Measurements from ENCODE around the gene PFN1.

PFN1 gene

DNA sequence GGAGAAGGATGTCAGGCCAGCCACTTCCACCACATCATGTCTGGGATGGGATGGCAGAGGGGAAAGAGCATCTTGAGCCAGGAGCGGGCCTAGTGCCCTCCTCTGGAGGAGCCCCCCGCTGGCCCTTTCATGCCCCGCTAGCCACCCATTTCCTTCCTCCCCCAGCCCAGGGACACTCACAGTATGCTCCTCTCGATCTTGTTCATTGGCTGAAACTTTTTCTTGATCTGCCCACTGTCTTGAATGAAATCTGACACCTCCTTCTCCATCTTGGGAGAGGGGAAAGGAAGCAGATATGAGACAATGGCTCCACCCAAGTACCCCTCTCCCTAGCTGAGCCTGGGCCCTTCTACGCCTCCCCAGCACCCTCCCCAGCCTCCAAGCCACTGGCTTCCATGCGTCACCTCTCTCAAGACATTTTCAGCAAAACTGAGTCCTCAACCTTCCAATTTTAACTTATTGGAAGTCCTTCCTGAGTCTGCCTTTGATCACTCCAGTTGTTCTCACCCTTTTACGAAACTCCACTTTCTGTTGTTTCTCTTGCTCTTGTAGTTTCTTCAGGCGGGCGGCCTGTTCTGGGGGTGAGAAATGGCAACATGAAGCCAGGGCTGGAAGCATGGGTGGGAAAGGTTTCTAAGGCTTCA lies 12.1 kb upstream of the PFN1 start:
- H3K36me3 ChIP-seq (replicated peaks; ENCODE audit: insufficient read depth, low read length), result no peaks in the 10 kb centered on the region

DNA sequence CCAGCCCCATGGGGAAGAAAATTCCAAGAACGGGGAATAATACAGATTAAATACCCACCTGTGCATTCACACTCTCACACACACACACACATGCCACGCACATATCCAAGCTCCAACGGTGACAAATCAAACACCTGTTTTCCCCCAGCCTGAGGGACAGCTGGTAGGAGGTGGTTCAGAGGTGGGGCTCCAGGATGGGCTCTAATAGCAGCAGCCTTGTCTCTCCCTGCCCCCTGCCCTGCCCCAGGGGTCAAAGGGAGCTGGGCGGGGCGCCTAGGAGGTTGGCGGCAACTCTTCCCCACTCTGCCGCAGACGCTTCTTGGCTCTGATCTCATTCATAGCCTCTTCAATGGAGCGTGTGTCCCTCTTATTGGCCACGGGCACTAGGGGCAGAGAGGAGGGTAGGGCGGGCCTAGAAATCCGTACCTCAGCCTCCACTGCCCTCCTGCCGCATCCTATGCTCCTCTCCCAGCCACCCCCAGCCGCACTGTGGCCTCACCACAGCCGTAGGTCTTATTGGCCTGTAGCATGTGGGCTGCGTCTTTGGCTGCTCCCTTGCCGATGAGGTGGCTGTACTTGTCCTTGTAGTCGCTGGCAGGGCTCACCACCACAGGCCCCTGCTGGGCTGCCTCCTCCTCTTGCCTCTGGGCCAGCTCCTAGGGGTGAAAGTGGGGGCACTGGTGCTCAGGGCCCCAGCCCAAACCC lies 11.1 kb upstream of the PFN1 start:
- Histone ChIP-seq H3K27ac (ENCODE audit: low read length) (no peak overlapping the region), H3F3A (ENCODE audit: insufficient read depth, low read length) (no peaks in the 10 kb centered on the region), H3K4me3 (ENCODE audit: low read length) (no peak overlapping the region), H2AFZ (ENCODE audit: low read length) (no peak overlapping the region), H3K9ac (ENCODE audit: low read length) (no peak overlapping the region), H3K4me1 (ENCODE audit: low read length) (no peaks in the 10 kb centered on the region), H3K27me3 (replicated peaks; ENCODE audit: insufficient read depth, low read length) (no peaks in the 10 kb centered on the region), H3K79me2 (ENCODE audit: low read length) (no peaks in the 10 kb centered on the region), H3K36me3 (replicated peaks; ENCODE audit: insufficient read depth, low read length) (no peaks in the 10 kb centered on the region), H3K4me2 (ENCODE audit: low read depth, low read length) (no peak overlapping the region), H4K20me1 (ENCODE audit: insufficient read depth, low read length) (no peaks in the 10 kb centered on the region), H3K9me2 (replicated peaks; ENCODE audit: insufficient read depth, low read length) (no peaks in the 10 kb centered on the region), H3K9me3 (replicated peaks; ENCODE audit: insufficient read depth, low read length) (no peaks in the 10 kb centered on the region)
- no peak for DNase-seq
- TF ChIP-seq, protein P1, sequence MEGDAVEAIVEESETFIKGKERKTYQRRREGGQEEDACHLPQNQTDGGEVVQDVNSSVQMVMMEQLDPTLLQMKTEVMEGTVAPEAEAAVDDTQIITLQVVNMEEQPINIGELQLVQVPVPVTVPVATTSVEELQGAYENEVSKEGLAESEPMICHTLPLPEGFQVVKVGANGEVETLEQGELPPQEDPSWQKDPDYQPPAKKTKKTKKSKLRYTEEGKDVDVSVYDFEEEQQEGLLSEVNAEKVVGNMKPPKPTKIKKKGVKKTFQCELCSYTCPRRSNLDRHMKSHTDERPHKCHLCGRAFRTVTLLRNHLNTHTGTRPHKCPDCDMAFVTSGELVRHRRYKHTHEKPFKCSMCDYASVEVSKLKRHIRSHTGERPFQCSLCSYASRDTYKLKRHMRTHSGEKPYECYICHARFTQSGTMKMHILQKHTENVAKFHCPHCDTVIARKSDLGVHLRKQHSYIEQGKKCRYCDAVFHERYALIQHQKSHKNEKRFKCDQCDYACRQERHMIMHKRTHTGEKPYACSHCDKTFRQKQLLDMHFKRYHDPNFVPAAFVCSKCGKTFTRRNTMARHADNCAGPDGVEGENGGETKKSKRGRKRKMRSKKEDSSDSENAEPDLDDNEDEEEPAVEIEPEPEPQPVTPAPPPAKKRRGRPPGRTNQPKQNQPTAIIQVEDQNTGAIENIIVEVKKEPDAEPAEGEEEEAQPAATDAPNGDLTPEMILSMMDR (IDR thresholded peaks at IDR 0.05; ENCODE audit: low read length), result no peak
- TF ChIP-seq EZH2 (optimal IDR thresholded peaks at IDR 0.05; ENCODE audit: low read depth, low read length) (no peak), EZH2phosphoT487 (IDR thresholded peaks at IDR 0.05; ENCODE audit: low read length) (no peak)

More for the DNA sequence above, 12.1 kb upstream of the PFN1 start:
- Histone ChIP-seq H3F3A (ENCODE audit: insufficient read depth, low read length) (no peaks in the 10 kb centered on the region), H4K20me1 (ENCODE audit: insufficient read depth, low read length) (no peaks in the 10 kb centered on the region), H3K4me2 (ENCODE audit: low read depth, low read length) (no peak overlapping the region), H3K4me1 (ENCODE audit: low read length) (no peaks in the 10 kb centered on the region), H3K9me3 (replicated peaks; ENCODE audit: insufficient read depth, low read length) (no peaks in the 10 kb centered on the region), H2AFZ (ENCODE audit: low read length) (no peak overlapping the region), H3K27ac (ENCODE audit: low read length) (no peak overlapping the region), H3K4me3 (ENCODE audit: low read length) (no peak overlapping the region), H3K9me2 (replicated peaks; ENCODE audit: insufficient read depth, low read length) (no peaks in the 10 kb centered on the region), H3K79me2 (ENCODE audit: low read length) (peaks cover 3% of the 10 kb centered on the region; the same call in 1 of the 2 replicates), H3K27me3 (replicated peaks; ENCODE audit: insufficient read depth, low read length) (no peaks in the 10 kb centered on the region), H3K9ac (ENCODE audit: low read length) (no peak overlapping the region)
- DNase-seq, result no peak
- TF ChIP-seq EZH2phosphoT487 (IDR thresholded peaks at IDR 0.05; ENCODE audit: low read length) (no peak), EZH2 (optimal IDR thresholded peaks at IDR 0.05; ENCODE audit: low read depth, low read length) (no peak)
- TF ChIP-seq, protein P1 (IDR thresholded peaks at IDR 0.05; ENCODE audit: low read length), result no peak

DNA sequence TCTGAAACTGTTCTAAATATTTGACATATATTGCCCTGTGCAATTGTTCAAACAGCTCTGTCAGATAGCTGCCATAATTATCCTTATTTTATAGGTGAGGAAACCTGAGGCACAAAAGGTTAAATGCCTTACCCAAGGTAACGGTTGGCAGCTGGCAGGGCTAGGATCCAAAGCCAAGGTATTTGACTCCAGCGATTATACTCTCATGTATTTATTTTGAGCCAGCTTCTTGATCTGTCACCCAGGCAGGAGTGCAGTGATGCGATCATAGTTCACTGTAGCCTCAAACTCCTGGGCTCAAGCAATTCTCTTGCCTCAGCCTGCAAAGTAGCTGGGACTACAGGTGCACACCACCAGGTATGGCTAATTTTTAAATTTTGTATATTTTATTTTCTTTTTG lies 9.8 kb upstream of the PFN1 start:
- no peak overlapping the region for H3K27ac ChIP-seq (ENCODE audit: low read length)
- no peaks in the 10 kb centered on the region for H3K27me3 ChIP-seq (replicated peaks; ENCODE audit: insufficient read depth, low read length)
- no peaks in the 10 kb centered on the region for H3K36me3 ChIP-seq (replicated peaks; ENCODE audit: insufficient read depth, low read length)
- H3K4me2 ChIP-seq (ENCODE audit: low read depth, low read length), result no peak overlapping the region
- no peaks in the 10 kb centered on the region for H3K79me2 ChIP-seq (ENCODE audit: low read length)
- H3K4me1 ChIP-seq (ENCODE audit: low read length), result no peaks in the 10 kb centered on the region
- no peaks in the 10 kb centered on the region for H3F3A ChIP-seq (ENCODE audit: insufficient read depth, low read length)
- H3K9ac ChIP-seq (ENCODE audit: low read length), result no peak overlapping the region
- no peak overlapping the region for H2AFZ ChIP-seq (ENCODE audit: low read length)
- H3K9me2 ChIP-seq (replicated peaks; ENCODE audit: insufficient read depth, low read length), result no peaks in the 10 kb centered on the region
- TF ChIP-seq, protein P1 (IDR thresholded peaks at IDR 0.05; ENCODE audit: low read length), result no peak
- TF ChIP-seq EZH2 (optimal IDR thresholded peaks at IDR 0.05; ENCODE audit: low read depth, low read length), result no peak
- TF ChIP-seq EZH2phosphoT487 (IDR thresholded peaks at IDR 0.05; ENCODE audit: low read length), result no peak
- no peak overlapping the region for H3K4me3 ChIP-seq (ENCODE audit: low read length)
- no peak for DNase-seq
- H3K9me3 ChIP-seq (replicated peaks; ENCODE audit: insufficient read depth, low read length), result no peaks in the 10 kb centered on the region
- H4K20me1 ChIP-seq (ENCODE audit: insufficient read depth, low read length), result no peaks in the 10 kb centered on the region

Measured in MM.1S (cell line).